Panc1 (cell line): ENCODE measurements around the gene TMPRSS3.

ENCODE experiments used
- POLR2AphosphoS5 ChIP-seq: IDR thresholded peaks from 2 replicates; pipeline ENCODE4 v1.6.1; 2012; ENCODE audit warnings: mild to moderate bottlenecking, low read depth, low read length, moderate library complexity
- TCF7L2 ChIP-seq: IDR thresholded peaks from 2 replicates; pipeline ENCODE4 v1.6.1; 2011; ENCODE audit warnings: mild to moderate bottlenecking, low read depth, low read length, inconsistent platforms
- TF ChIP-seq, protein P1 (sequence below): fragments of 450-650 bp; IDR thresholded peaks from 2 replicates; pipeline ENCODE4 v1.5.1; 2017; ENCODE audit warnings: mild to moderate bottlenecking
- TF ChIP-seq, protein P2 (sequence below), 2 experiments: IDR thresholded peaks; 2 replicates each; pipeline ENCODE4 v1.6.1; 2011 to 2012; ENCODE audit warnings: low read depth in 2 of 2, control low read depth in 1 of 2, low read length in 1 of 2, mild to moderate bottlenecking in 1 of 2, moderate library complexity in 1 of 2; ENCODE audit not compliant: insufficient read depth in 1 of 2

DNA sequence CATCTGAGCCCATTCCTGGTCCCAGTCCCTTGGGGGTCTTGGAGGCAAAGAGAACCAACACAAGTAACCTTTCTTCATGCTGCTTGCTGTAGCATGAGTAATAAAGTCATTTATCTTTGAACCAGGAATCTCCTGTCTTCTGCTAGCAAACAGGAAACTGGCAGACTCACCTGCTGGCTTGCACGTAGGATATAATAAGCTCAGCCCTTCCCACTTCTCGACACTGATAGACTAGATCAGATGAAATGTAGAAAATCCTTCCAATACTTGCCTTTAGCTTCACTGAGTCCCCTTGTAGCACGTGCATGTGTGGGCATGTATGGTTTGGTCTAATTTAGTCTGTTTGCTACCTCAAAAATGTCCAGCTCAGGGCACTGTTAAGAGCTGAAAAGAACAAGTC is 38.5 kb downstream of the TMPRSS3 start:
- TF ChIP-seq, protein P1, sequence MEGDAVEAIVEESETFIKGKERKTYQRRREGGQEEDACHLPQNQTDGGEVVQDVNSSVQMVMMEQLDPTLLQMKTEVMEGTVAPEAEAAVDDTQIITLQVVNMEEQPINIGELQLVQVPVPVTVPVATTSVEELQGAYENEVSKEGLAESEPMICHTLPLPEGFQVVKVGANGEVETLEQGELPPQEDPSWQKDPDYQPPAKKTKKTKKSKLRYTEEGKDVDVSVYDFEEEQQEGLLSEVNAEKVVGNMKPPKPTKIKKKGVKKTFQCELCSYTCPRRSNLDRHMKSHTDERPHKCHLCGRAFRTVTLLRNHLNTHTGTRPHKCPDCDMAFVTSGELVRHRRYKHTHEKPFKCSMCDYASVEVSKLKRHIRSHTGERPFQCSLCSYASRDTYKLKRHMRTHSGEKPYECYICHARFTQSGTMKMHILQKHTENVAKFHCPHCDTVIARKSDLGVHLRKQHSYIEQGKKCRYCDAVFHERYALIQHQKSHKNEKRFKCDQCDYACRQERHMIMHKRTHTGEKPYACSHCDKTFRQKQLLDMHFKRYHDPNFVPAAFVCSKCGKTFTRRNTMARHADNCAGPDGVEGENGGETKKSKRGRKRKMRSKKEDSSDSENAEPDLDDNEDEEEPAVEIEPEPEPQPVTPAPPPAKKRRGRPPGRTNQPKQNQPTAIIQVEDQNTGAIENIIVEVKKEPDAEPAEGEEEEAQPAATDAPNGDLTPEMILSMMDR, result no peak
- no peak for TF ChIP-seq POLR2AphosphoS5
- TF ChIP-seq, protein P2, sequence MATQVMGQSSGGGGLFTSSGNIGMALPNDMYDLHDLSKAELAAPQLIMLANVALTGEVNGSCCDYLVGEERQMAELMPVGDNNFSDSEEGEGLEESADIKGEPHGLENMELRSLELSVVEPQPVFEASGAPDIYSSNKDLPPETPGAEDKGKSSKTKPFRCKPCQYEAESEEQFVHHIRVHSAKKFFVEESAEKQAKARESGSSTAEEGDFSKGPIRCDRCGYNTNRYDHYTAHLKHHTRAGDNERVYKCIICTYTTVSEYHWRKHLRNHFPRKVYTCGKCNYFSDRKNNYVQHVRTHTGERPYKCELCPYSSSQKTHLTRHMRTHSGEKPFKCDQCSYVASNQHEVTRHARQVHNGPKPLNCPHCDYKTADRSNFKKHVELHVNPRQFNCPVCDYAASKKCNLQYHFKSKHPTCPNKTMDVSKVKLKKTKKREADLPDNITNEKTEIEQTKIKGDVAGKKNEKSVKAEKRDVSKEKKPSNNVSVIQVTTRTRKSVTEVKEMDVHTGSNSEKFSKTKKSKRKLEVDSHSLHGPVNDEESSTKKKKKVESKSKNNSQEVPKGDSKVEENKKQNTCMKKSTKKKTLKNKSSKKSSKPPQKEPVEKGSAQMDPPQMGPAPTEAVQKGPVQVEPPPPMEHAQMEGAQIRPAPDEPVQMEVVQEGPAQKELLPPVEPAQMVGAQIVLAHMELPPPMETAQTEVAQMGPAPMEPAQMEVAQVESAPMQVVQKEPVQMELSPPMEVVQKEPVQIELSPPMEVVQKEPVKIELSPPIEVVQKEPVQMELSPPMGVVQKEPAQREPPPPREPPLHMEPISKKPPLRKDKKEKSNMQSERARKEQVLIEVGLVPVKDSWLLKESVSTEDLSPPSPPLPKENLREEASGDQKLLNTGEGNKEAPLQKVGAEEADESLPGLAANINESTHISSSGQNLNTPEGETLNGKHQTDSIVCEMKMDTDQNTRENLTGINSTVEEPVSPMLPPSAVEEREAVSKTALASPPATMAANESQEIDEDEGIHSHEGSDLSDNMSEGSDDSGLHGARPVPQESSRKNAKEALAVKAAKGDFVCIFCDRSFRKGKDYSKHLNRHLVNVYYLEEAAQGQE (IDR thresholded peaks at IDR 0.05; ENCODE audit: insufficient read depth in 1 of 2, low read depth in 2 of 2, low read length in 1 of 2), result no peak
- no peak for TF ChIP-seq TCF7L2
